NCI-H510A treated with DMSO at 0.1 percent for 48 hours (cell line): ENCODE results near the gene PAX1.

Experiments used
- DNase-seq: peaks from one replicate; lab custom pipeline; 2025; lab: John Stamatoyannopoulos, UW

Gene PAX1

GRCh38 chr20:21705575-21706260, at the start of gene PAX1:
PAX1 (plus strand) TSS chr20:21705664; CDS start chr20:21705713, 49 bp downstream.
- no peak for DNase-seq

GRCh38 chr20:21656308-21657067, 49.0 kb upstream of the PAX1 start:
- DNase-seq, result no peak

- DNase-seq, result no peak
These were observed 43.9 kb upstream of the PAX1 start for GRCh38 chr20:21661488-21662055.

- no peak for DNase-seq
These were observed 42.0 kb upstream of the PAX1 start for GRCh38 chr20:21663465-21663864.

GRCh38 chr20:21665687-21666446, 39.6 kb upstream of the PAX1 start:
- no peak for DNase-seq

- DNase-seq, result no peak
These were observed 35.3 kb upstream of the PAX1 start for GRCh38 chr20:21670126-21670525.

- DNase-seq, result no peak
These were observed 34.5 kb upstream of the PAX1 start for GRCh38 chr20:21670981-21671380.

GRCh38 chr20:21677261-21677660, 28.2 kb upstream of the PAX1 start:
- no peak for DNase-seq

GRCh38 chr20:21677781-21678180, 27.7 kb upstream of the PAX1 start:
- no peak for DNase-seq

- no peak for DNase-seq
These were observed 24.1 kb upstream of the PAX1 start for GRCh38 chr20:21681234-21681921.

- DNase-seq, result no peak
These were observed 23.5 kb upstream of the PAX1 start for GRCh38 chr20:21681922-21682318.

GRCh38 chr20:21682521-21682954, 22.9 kb upstream of the PAX1 start:
- no peak for DNase-seq

GRCh38 chr20:21684671-21685070, 20.8 kb upstream of the PAX1 start:
- no peak for DNase-seq

GRCh38 chr20:21685981-21686380, 19.5 kb upstream of the PAX1 start:
- no peak for DNase-seq

GRCh38 chr20:21693322-21693721, 12.1 kb upstream of the PAX1 start:
- no peak for DNase-seq

GRCh38 chr20:21698494-21699215, 6.8 kb upstream of the PAX1 start:
- DNase-seq, result no peak

GRCh38 chr20:21699216-21699508, 6.3 kb upstream of the PAX1 start:
- no peak for DNase-seq

- DNase-seq, result no peak
These were observed 4.1 kb upstream of the PAX1 start for GRCh38 chr20:21701171-21701876.

- DNase-seq, result no peak
These were observed 3.4 kb upstream of the PAX1 start for GRCh38 chr20:21702016-21702415.

- peak; percentile 17 for DNase-seq
These were observed 2.7 kb upstream of the PAX1 start for GRCh38 chr20:21702553-21703470.
